MCF 10A (cell line): ENCODE measurements around the gene POMGNT2. TPM values are rescaled to one million over a fixed set of nuclear protein-coding genes. Genes with fewer than 3 reads are reported as not detected.

ENCODE experiments used
- BruUV-seq: library from RNA; stranded (reverse); fragments of 400-500 nt; replicated peaks from 2 replicates; lab custom pipeline; 2021; lab: Mats Ljungman, UMichigan
- CTCF ChIA-PET: fragments of 300-600 bp; sonication (Branson Sonifier 250); formaldehyde crosslinking; extraction: SDS; loops from one replicate; lab custom pipeline; 2021; ENCODE audit warnings: antibody characterized with exemption, inconsistent platforms; lab: Yijun Ruan, JAX
- POLR2A ChIA-PET: fragments of 300-600, 350-650 bp; sonication (Branson Sonifier 250); formaldehyde crosslinking; extraction: SDS; loops from one replicate; lab custom pipeline; 2020; ENCODE audit warnings: antibody characterized with exemption, inconsistent platforms; lab: Yijun Ruan, JAX
- DNase-seq: peaks from one replicate; pipeline ENCODE4 v3.0.0-alpha.2; 2018; ENCODE audit not compliant: unreplicated experiment
- H3K27ac Mint-ChIP-seq: one replicate; pipeline ENCODE4 v1.8.0; 2022; ENCODE audit warnings: mild to moderate bottlenecking, low read depth, mixed read lengths; ENCODE audit not compliant: unreplicated experiment
- H3K27me3 Mint-ChIP-seq: one replicate; pipeline ENCODE4 v1.8.0; 2022; ENCODE audit warnings: mixed read lengths; ENCODE audit not compliant: insufficient read depth, unreplicated experiment
- H3K36me3 Mint-ChIP-seq: one replicate; pipeline ENCODE4 v1.8.0; 2022; ENCODE audit warnings: mild to moderate bottlenecking, moderate library complexity, mixed read lengths; ENCODE audit not compliant: insufficient read depth, unreplicated experiment
- H3K4me1 Mint-ChIP-seq: one replicate; pipeline ENCODE4 v1.8.0; 2022; ENCODE audit warnings: mixed read lengths; ENCODE audit not compliant: insufficient read depth, unreplicated experiment
- H3K4me3 Mint-ChIP-seq: one replicate; pipeline ENCODE4 v1.8.0; 2022; ENCODE audit warnings: mild to moderate bottlenecking, moderate library complexity, mixed read lengths; ENCODE audit not compliant: unreplicated experiment
- H3K9me3 Mint-ChIP-seq: one replicate; pipeline ENCODE4 v1.8.0; 2022; ENCODE audit warnings: mixed read lengths; ENCODE audit not compliant: unreplicated experiment
- intact Hi-C: fragments of 100-400 bp; cut with micrococcal nuclease; formaldehyde crosslinking; loops from 2 replicates; pipeline ENCODE4 v1.14.1; 2022
- total RNA-seq: library from RNA; stranded (reverse); gene quantifications from 2 replicates; pipeline ENCODE4 v1.2.3, GENCODE V29; 2022
- TF ChIP-seq, protein P1 (sequence below): fragments of 200-600 bp; IDR thresholded peaks from one replicate; pipeline ENCODE4 v1.8.0; 2022; ENCODE audit warnings: antibody characterized with exemption, mild to moderate bottlenecking; ENCODE audit not compliant: unreplicated experiment

Gene POMGNT2
- total RNA-seq, 1 experiment from 2014 or later = 6.2 TPM

DNA sequence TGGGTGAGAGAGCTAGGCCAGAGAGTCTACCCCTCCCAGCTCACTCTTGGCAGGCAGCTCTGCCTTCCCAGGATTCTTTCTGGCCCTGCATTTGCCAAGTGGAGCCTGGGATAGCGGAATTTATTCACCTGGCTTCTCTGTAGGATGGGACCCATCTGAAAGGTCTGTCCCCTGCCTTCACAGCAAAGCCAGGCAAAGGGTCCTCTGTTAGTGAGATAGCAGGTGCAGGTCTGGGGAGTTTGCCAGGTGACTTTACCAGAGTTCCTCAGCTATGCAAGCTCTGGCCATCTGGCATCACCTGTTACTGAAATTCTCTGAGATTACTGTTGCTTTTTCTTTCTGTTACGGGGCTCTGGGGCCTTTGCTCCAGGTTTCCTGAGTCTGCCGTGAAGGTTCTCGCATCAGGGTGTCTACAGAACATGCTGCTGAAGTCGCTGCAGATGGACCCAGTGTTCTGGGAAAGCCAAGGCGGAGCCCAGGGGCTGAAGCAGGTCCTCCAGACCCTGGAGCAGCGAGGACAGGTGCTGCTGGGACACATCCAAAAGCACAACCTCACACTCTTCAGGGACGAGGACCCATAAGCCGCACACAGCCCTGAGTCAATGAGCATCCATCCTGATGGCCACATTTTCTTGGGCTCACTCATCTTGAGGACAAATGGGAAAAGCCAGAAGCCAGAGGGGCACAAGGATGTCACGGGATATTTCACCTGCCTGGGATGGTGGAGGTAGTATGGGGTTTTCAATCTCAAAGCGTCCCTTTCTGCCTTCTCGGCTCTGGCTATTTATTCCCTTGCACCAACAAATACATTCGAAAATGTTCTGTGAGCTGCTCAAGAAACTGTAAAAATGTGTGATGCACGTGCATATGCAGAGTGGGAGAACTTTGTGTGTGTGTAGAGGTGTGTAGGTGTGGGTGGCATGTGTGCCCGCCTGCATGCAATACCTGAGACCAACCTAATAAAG lies 49.8 kb downstream of the POMGNT2 start:
- Mint-ChIP-seq H3K27ac (no peak overlapping the region), H3K4me1 (no peaks in the 10 kb centered on the region), H3K9me3 (peaks cover 7% of the 10 kb centered on the region), H3K4me3 (no peak overlapping the region), H3K27me3 (peaks cover 33% of the 10 kb centered on the region), H3K36me3 (no peaks in the 10 kb centered on the region)
- intact Hi-C loops = no loop called here
- BruUV-seq = no TSS peak
- CTCF ChIA-PET = interaction anchor here (0.7 to 1.2 kb wide), 2 partner anchors 94 kb away, joined by 3 read pairs; no protein-coding TSS in a partner anchor
- TF ChIP-seq, protein P1, sequence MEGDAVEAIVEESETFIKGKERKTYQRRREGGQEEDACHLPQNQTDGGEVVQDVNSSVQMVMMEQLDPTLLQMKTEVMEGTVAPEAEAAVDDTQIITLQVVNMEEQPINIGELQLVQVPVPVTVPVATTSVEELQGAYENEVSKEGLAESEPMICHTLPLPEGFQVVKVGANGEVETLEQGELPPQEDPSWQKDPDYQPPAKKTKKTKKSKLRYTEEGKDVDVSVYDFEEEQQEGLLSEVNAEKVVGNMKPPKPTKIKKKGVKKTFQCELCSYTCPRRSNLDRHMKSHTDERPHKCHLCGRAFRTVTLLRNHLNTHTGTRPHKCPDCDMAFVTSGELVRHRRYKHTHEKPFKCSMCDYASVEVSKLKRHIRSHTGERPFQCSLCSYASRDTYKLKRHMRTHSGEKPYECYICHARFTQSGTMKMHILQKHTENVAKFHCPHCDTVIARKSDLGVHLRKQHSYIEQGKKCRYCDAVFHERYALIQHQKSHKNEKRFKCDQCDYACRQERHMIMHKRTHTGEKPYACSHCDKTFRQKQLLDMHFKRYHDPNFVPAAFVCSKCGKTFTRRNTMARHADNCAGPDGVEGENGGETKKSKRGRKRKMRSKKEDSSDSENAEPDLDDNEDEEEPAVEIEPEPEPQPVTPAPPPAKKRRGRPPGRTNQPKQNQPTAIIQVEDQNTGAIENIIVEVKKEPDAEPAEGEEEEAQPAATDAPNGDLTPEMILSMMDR = no peak
- DNase-seq = no peak
- POLR2A ChIA-PET = no interaction called here

DNA sequence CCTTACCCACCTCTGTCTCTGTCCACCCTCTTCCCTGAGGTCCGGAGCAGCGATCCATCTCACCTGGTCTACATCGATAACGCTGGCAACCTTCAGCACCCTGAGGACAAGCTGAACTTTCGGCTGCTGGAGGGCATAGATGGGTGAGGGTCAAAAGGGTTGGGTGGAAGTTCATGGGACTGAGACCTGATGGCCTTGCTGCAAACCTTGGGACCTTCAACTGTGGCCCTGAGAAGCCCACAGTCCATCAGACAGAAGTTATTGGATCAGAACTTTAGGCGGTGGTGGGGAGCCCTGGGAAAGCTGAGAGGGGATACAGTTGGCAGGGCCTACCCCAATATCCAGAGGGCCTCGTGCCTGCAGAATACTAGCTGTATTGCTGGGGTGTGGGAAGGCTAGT lies 50.5 kb downstream of the POMGNT2 start:
- H3K36me3 Mint-ChIP-seq = no peaks in the 10 kb centered on the region
- H3K27ac Mint-ChIP-seq = no peak overlapping the region
- H3K4me1 Mint-ChIP-seq = no peaks in the 10 kb centered on the region
- CTCF ChIA-PET = interaction anchor here (1.2 kb wide), 1 partner anchor 93 kb away, joined by 3 read pairs; no protein-coding TSS in a partner anchor
- H3K27me3 Mint-ChIP-seq = peaks cover 37% of the 10 kb centered on the region
- no TSS peak for BruUV-seq
- H3K4me3 Mint-ChIP-seq = no peak overlapping the region
- intact Hi-C loops = no loop called here
- H3K9me3 Mint-ChIP-seq = peaks cover 12% of the 10 kb centered on the region
- no peak for DNase-seq
- TF ChIP-seq, protein P1 = no peak
- POLR2A ChIA-PET = no interaction called here

DNA sequence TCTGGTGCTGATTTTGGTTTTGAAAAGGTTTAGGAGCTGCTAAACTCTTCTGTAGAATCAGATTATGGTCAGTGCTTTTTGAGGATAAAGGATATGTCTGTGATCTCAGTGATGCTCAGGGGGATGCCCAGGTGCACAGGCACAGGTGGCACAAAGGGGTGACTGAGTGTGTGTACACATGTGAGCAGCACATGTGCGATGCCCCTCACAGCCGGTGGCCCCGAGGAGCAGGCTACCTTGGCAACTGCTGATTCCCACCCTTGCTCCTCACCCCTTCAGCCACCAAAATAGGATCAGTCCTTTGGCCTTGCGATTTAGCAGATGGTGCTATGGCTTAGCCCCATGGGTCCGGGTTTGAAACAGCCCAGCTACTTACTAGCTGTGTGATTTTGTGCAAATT lies 51.1 kb downstream of the POMGNT2 start:
- no peak for DNase-seq
- Mint-ChIP-seq H3K27ac (no peak overlapping the region), H3K4me3 (no peak overlapping the region), H3K36me3 (no peaks in the 10 kb centered on the region), H3K9me3 (peaks cover 14% of the 10 kb centered on the region), H3K27me3 (peaks cover 41% of the 10 kb centered on the region), H3K4me1 (no peaks in the 10 kb centered on the region)
- POLR2A ChIA-PET = interaction anchor here (0.7 kb wide), 1 partner anchor 28 kb away, joined by 3 read pairs; no protein-coding TSS in a partner anchor
- TF ChIP-seq, protein P1 = no peak
- BruUV-seq = no TSS peak
- CTCF ChIA-PET = no interaction called here
- intact Hi-C loops = no loop called here

DNA sequence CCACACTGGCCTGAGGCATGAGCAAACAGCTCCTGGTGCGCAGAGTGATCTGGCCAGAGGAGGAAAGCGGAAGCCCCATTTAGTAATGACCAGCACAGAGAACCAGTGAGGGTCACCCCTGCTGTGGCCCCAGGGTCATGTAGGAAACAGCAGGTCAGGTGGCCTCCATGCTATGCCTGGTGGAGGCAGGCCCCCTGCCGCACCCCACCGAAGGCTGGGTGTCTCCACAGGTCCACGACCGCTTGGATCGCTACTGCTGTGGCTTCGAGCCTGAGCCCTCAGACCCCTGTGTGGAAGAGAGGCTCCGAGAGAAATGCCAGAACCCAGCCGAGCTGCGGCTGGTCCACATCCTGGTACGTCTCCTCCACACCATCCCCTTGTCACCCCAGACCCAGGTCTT lies 52.6 kb downstream of the POMGNT2 start:
- DNase-seq = no peak
- H3K9me3 Mint-ChIP-seq = peaks cover 14% of the 10 kb centered on the region
- intact Hi-C loops = no loop called here
- H3K27ac Mint-ChIP-seq = no peak overlapping the region
- CTCF ChIA-PET = no interaction called here
- no peak overlapping the region for H3K4me3 Mint-ChIP-seq
- H3K36me3 Mint-ChIP-seq = no peaks in the 10 kb centered on the region
- TF ChIP-seq, protein P1 = no peak
- BruUV-seq = no TSS peak
- peaks cover 44% of the 10 kb centered on the region for H3K27me3 Mint-ChIP-seq
- no peaks in the 10 kb centered on the region for H3K4me1 Mint-ChIP-seq
- POLR2A ChIA-PET = no interaction called here
